GM12878 (cell line): ENCODE results near the gene OPCML. TPM values are rescaled to one million over a fixed set of nuclear protein-coding genes. Genes with fewer than 3 reads are reported as not detected.

Experiments
- ATAC-seq: fragments of 200-7000 bp; cut with Tn5 transposase; 3 replicates; pipeline ENCODE4 v1.9.1; 2020; ENCODE audit warnings: mild to moderate bottlenecking, moderate library complexity
- BruUV-seq: library from RNA; stranded (reverse); fragments of 400-500 nt; replicated peaks from 2 replicates; lab custom pipeline; 2021; lab: Mats Ljungman, UMichigan
- CTCF ChIA-PET: fragments of 300-600 bp; sonication (Branson Sonifier 250); formaldehyde crosslinking; extraction: SDS; loops from one replicate; lab custom pipeline; 2021; ENCODE audit warnings: inconsistent platforms; lab: Yijun Ruan, JAX
- POLR2A ChIA-PET: fragments of 350-600 bp; formaldehyde crosslinking; extraction: SDS; loops from one replicate; lab custom pipeline; 2021; ENCODE audit warnings: inconsistent platforms; lab: Charles Lee
- RAD21 ChIA-PET: fragments of 300-600 bp; sonication (Branson Sonifier 250); formaldehyde crosslinking; loops from one replicate; lab custom pipeline; 2023; ENCODE audit warnings: antibody characterized with exemption; ENCODE audit not compliant: unreplicated experiment; lab: Charles Lee
- SMC1A ChIA-PET: fragments of 300-600 bp; sonication (Branson Sonifier 250); formaldehyde crosslinking; loops from one replicate; lab custom pipeline; 2023; ENCODE audit not compliant: unreplicated experiment, uncharacterized antibody; lab: Charles Lee
- DNase-seq: peaks from one replicate; pipeline ENCODE4 v3.0.0-alpha.2; 2011; ENCODE audit warnings: low read depth, low spot score
- FAIRE-seq: peaks from 3 replicates; lab custom pipeline; 2011; peaks lifted over from hg19 to GRCh38; lab: Jason Lieb, UNC
- H2AFZ ChIP-seq: 2 replicates; pipeline ENCODE4 v1.6.0; 2011; ENCODE audit warnings: low read depth, low read length, control low read depth; ENCODE audit not compliant: control insufficient read depth
- H3K27ac ChIP-seq: 2 replicates; pipeline ENCODE4 v1.5.1; 2011; ENCODE audit warnings: control low read depth; ENCODE audit not compliant: control insufficient read depth, insufficient read depth
- H3K27me3 ChIP-seq, 2 experiments: replicated peaks in 1 of 2; 2 replicates each; pipeline versions ENCODE4 v1.6.0 to v1.6.1; 2011; ENCODE audit warnings: low read length in 1 of 2; ENCODE audit not compliant: control insufficient read depth in 2 of 2, insufficient read depth in 2 of 2
- H3K36me3 ChIP-seq, 2 experiments: 2 replicates each; pipeline ENCODE4 v1.5.1; 2011; ENCODE audit warnings: low read length in 1 of 2; ENCODE audit not compliant: control insufficient read depth in 2 of 2, insufficient read depth in 2 of 2
- H3K4me1 ChIP-seq: 2 replicates; pipeline ENCODE4 v1.6.1; 2011; ENCODE audit warnings: mild to moderate bottlenecking, low read length, moderate library complexity, mixed read lengths; ENCODE audit not compliant: control insufficient read depth, insufficient read depth
- H3K4me2 ChIP-seq: 2 replicates; pipeline ENCODE4 v1.6.0; 2011; ENCODE audit warnings: control low read depth; ENCODE audit not compliant: control insufficient read depth, insufficient read depth
- H3K4me3 ChIP-seq: fragments of 200-600 bp; sonication (generic); 2 replicates; pipeline ENCODE4 v1.5.1; 2016
- H3K79me2 ChIP-seq: 2 replicates; pipeline ENCODE4 v1.6.0; 2011; ENCODE audit warnings: low read length; ENCODE audit not compliant: control insufficient read depth, insufficient read depth
- H3K9ac ChIP-seq: 2 replicates; pipeline ENCODE4 v1.8.0; 2011; ENCODE audit warnings: low read length, control low read depth, mixed read lengths; ENCODE audit not compliant: control insufficient read depth, insufficient read depth
- H3K9me3 ChIP-seq: replicated peaks from 3 replicates; pipeline ENCODE4 v1.5.1; 2011; ENCODE audit warnings: mild to moderate bottlenecking, low read length; ENCODE audit not compliant: control insufficient read depth, insufficient read depth
- H4K20me1 ChIP-seq: 2 replicates; pipeline ENCODE4 v1.6.0; 2011; ENCODE audit not compliant: control insufficient read depth, insufficient read depth
- ASH2L ChIP-seq: fragments of 300-600, 200-600 bp; sonication (generic); IDR thresholded peaks from 2 replicates; pipeline ENCODE4 v1.6.1; 2017; ENCODE audit warnings: low read depth, mild to moderate bottlenecking, borderline replicate concordance
- CBX3 ChIP-seq: fragments of 200-600 bp; sonication (generic); IDR thresholded peaks from 2 replicates; pipeline ENCODE4 v1.6.1; 2016; ENCODE audit warnings: low read depth, borderline replicate concordance
- CHD1 ChIP-seq: IDR thresholded peaks from 2 replicates; pipeline ENCODE4 v1.6.1; 2012; ENCODE audit warnings: low read depth, low read length, improper control_type of control experiment
- HDAC2 ChIP-seq: fragments of 200-600 bp; sonication (generic); IDR thresholded peaks from 2 replicates; pipeline ENCODE4 v1.6.1; 2017
- RUNX3 ChIP-seq: IDR thresholded peaks from 2 replicates; pipeline ENCODE4 v1.6.1; 2012; ENCODE audit warnings: low read length, inconsistent platforms
- YY1 ChIP-seq: IDR thresholded peaks from 2 replicates; pipeline ENCODE4 v1.6.1; 2011; ENCODE audit warnings: low read depth, mild to moderate bottlenecking, low read length
- ZNF274 ChIP-seq: IDR thresholded peaks from one replicate; pipeline ENCODE4 v1.8.0; 2011; ENCODE audit not compliant: insufficient read length, insufficient read depth
- WGBS: methylation state at CpG from one replicate; pipeline ENCODE4 v1.1.6; 2016; ENCODE audit warnings: low lambda C conversion rate; ENCODE audit not compliant: insufficient replicate concordance, insufficient coverage; ENCODE audit errors: missing lambda C conversion rate; 5-methylcytosine and 5-hydroxymethylcytosine counted together
- in situ Hi-C: fragments of 300-500 bp; cut with MboI; formaldehyde crosslinking; loops from 9 replicates; pipeline ENCODE4 v1.14.3; 2018; ENCODE audit warnings: mixed read lengths
- intact Hi-C: fragments of 100-400 bp; cut with micrococcal nuclease; formaldehyde crosslinking; loops from one replicate; pipeline ENCODE4 v1.14.2; 2022; ENCODE audit not compliant: unreplicated experiment
- polyA plus RNA-seq, 11 experiments: library from polyadenylated mRNA; depleted of rRNA in 4 of 11; unstranded in 6 of 11; stranded (reverse) in 5 of 11; fragments of >200 nt; fragmentation: Nextera tagmentation in 4 of 11; fragmentation: Illumina TruSeq in 1 of 11; extraction: Ambion mirVana in 4 of 11; extraction: Trizol in 1 of 11; gene quantifications; 1 replicate in 1 of 11; 2 replicates in 10 of 11; pipeline versions ENCODE4 v1.2.1 to v1.2.3, GENCODE V29; 2011 to 2016; ENCODE audit warnings: inconsistent platforms in 2 of 11, missing spikeins in 2 of 11, low read depth in 1 of 11
- total RNA-seq, 4 experiments: library from RNA; depleted of rRNA in 3 of 4; stranded (reverse); fragments of >200 nt in 3 of 4; fragmentation: Illumina TruSeq in 1 of 4; extraction: Trizol in 1 of 4; gene quantifications; 2 replicates each; pipeline versions ENCODE4 v1.2.1 to v1.2.3, GENCODE V29; 2013 to 2021
- TF ChIP-seq, protein P1 (sequence below): fragments of 450-650 bp; IDR thresholded peaks from 2 replicates; pipeline ENCODE4 v1.6.1; 2017; ENCODE audit warnings: low read depth, mild to moderate bottlenecking, moderate library complexity
- TF ChIP-seq, protein P2 (sequence below): IDR thresholded peaks from 2 replicates; pipeline ENCODE4 v1.6.1; 2011; ENCODE audit warnings: mild to moderate bottlenecking, low read depth, low read length, moderate library complexity; ENCODE audit not compliant: insufficient replicate concordance
- TF ChIP-seq, protein P3 (sequence below): IDR thresholded peaks from 2 replicates; pipeline ENCODE4 v1.6.1; 2012; ENCODE audit warnings: improper control_type of control experiment, low read depth, low read length; ENCODE audit not compliant: insufficient replicate concordance
- TF ChIP-seq, protein P4 (sequence below): fragments of 450-650 bp; IDR thresholded peaks from 2 replicates; pipeline ENCODE4 v1.6.1; 2014; ENCODE audit warnings: mild to moderate bottlenecking

OPCML gene
- total and polyA plus RNA-seq, 10 of the 15 experiments (the other 5 are each of a cell fraction or from before 2014, with no cell fraction given), result 0.84 TPM; not detected in 9

DNA sequence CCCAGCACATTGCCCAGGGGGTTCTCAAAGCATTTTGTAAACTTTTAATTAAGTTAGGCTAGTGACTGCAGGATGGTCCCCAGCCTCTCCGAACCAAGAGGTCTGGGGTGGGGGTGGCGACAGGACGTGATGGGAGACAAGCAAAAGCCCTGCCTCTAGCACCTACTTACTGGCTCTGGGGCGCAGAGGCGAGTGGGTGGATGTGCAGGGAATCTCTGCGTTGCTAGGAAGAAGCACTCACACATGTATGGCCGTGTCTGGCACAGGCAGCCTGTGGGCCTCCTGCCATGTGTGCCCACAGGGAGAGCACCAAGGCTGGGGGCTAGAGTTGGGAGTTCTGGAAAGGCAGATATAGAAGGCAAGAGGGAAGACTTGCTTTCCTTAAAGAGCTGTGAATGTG, 6.3 kb downstream of the OPCML start:
- CTCF ChIA-PET, result no interaction called here
- Histone ChIP-seq H3K4me2 (no peak overlapping the region), H2AFZ (no peak overlapping the region), H3K4me1 (no peaks in the 10 kb centered on the region), H3K27me3 (peaks cover 0 to 1% of the 10 kb centered on the region in 2 experiments; a peak in 1 of 4 replicates), H3K79me2 (no peaks in the 10 kb centered on the region), H3K4me3 (no peak overlapping the region), H3K9me3 (no peaks in the 10 kb centered on the region; the same call in 2 of the 3 replicates), H3K9ac (no peak overlapping the region), H4K20me1 (no peaks in the 10 kb centered on the region), H3K36me3 (no peaks in the 10 kb centered on the region), H3K27ac (no peak overlapping the region)
- no peak for TF ChIP-seq YY1
- no peak for TF ChIP-seq RUNX3
- TF ChIP-seq CBX3, result no peak
- TF ChIP-seq, protein P1, sequence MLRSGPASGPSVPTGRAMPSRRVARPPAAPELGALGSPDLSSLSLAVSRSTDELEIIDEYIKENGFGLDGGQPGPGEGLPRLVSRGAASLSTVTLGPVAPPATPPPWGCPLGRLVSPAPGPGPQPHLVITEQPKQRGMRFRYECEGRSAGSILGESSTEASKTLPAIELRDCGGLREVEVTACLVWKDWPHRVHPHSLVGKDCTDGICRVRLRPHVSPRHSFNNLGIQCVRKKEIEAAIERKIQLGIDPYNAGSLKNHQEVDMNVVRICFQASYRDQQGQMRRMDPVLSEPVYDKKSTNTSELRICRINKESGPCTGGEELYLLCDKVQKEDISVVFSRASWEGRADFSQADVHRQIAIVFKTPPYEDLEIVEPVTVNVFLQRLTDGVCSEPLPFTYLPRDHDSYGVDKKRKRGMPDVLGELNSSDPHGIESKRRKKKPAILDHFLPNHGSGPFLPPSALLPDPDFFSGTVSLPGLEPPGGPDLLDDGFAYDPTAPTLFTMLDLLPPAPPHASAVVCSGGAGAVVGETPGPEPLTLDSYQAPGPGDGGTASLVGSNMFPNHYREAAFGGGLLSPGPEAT, result no peak
- TF ChIP-seq, protein P2, sequence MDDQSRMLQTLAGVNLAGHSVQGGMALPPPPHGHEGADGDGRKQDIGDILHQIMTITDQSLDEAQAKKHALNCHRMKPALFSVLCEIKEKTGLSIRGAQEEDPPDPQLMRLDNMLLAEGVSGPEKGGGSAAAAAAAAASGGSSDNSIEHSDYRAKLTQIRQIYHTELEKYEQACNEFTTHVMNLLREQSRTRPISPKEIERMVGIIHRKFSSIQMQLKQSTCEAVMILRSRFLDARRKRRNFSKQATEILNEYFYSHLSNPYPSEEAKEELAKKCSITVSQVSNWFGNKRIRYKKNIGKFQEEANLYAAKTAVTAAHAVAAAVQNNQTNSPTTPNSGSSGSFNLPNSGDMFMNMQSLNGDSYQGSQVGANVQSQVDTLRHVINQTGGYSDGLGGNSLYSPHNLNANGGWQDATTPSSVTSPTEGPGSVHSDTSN, result no peak
- no peak for TF ChIP-seq HDAC2
- TF ChIP-seq, protein P3, sequence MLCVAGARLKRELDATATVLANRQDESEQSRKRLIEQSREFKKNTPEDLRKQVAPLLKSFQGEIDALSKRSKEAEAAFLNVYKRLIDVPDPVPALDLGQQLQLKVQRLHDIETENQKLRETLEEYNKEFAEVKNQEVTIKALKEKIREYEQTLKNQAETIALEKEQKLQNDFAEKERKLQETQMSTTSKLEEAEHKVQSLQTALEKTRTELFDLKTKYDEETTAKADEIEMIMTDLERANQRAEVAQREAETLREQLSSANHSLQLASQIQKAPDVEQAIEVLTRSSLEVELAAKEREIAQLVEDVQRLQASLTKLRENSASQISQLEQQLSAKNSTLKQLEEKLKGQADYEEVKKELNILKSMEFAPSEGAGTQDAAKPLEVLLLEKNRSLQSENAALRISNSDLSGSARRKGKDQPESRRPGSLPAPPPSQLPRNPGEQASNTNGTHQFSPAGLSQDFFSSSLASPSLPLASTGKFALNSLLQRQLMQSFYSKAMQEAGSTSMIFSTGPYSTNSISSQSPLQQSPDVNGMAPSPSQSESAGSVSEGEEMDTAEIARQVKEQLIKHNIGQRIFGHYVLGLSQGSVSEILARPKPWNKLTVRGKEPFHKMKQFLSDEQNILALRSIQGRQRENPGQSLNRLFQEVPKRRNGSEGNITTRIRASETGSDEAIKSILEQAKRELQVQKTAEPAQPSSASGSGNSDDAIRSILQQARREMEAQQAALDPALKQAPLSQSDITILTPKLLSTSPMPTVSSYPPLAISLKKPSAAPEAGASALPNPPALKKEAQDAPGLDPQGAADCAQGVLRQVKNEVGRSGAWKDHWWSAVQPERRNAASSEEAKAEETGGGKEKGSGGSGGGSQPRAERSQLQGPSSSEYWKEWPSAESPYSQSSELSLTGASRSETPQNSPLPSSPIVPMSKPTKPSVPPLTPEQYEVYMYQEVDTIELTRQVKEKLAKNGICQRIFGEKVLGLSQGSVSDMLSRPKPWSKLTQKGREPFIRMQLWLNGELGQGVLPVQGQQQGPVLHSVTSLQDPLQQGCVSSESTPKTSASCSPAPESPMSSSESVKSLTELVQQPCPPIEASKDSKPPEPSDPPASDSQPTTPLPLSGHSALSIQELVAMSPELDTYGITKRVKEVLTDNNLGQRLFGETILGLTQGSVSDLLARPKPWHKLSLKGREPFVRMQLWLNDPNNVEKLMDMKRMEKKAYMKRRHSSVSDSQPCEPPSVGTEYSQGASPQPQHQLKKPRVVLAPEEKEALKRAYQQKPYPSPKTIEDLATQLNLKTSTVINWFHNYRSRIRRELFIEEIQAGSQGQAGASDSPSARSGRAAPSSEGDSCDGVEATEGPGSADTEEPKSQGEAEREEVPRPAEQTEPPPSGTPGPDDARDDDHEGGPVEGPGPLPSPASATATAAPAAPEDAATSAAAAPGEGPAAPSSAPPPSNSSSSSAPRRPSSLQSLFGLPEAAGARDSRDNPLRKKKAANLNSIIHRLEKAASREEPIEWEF, result no peak
- TF ChIP-seq CHD1, result no peak
- no peak for TF ChIP-seq ZNF274
- no peak for TF ChIP-seq ASH2L
- TF ChIP-seq, protein P4, sequence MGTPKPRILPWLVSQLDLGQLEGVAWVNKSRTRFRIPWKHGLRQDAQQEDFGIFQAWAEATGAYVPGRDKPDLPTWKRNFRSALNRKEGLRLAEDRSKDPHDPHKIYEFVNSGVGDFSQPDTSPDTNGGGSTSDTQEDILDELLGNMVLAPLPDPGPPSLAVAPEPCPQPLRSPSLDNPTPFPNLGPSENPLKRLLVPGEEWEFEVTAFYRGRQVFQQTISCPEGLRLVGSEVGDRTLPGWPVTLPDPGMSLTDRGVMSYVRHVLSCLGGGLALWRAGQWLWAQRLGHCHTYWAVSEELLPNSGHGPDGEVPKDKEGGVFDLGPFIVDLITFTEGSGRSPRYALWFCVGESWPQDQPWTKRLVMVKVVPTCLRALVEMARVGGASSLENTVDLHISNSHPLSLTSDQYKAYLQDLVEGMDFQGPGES, result no peak
- no TSS peak for BruUV-seq
- ATAC-seq (no peak), FAIRE-seq (no peak), DNase-seq (no peak)
- SMC1A ChIA-PET, result no interaction called here
- 17% methylated on average over 7 of the region's 7 CpGs for WGBS
- in situ Hi-C loops, result no loop called here
- RAD21 ChIA-PET, result no interaction called here
- intact Hi-C loops, result no loop called here
- POLR2A ChIA-PET, result no interaction called here
